Measurements from ENCODE around the gene MAK. TPM values are rescaled to one million over a fixed set of nuclear protein-coding genes. Genes with fewer than 3 reads are reported as not detected.
"Not testable (repeated sequence)": the region's sequence is repeated elsewhere in the genome, so short reads cannot be mapped to it uniquely, and the experiment has no call there.

The MAK gene
- total and polyA plus RNA-seq, 2 experiments from 2014 or later: 0.05 TPM; not detected in 1

GRCh38 chr6:10722820-10723566 is 115.3 kb downstream of the MAK start, which contains the start of gene TMEM14C:
TSS of gene TMEM14C (plus strand) at chr6:10723070. CDS start at chr6:10724614, 1,544 bp downstream.
- TF ChIP-seq EZH2 (IDR thresholded peaks at IDR 0.05; ENCODE audit: borderline replicate concordance) (no peak), EZH2phosphoT487 (IDR thresholded peaks at IDR 0.05; ENCODE audit: low read depth, severe bottlenecking, unreplicated experiment) (no peak), CTCF (IDR thresholded peaks at IDR 0.05; ENCODE audit: poor library complexity) (no peak)
- H3K36me3 ChIP-seq (replicated peaks; ENCODE audit: insufficient read depth, low read depth): no peaks in the 10 kb centered on the region
- DNase-seq (ENCODE audit: low spot score): peak; percentile 99
- peaks cover 21% of the 10 kb centered on the region for H3K4me1 ChIP-seq (ENCODE audit: insufficient read depth)
- peaks cover 33% of the 10 kb centered on the region for H3K79me2 ChIP-seq
- WGBS (ENCODE audit: low lambda C conversion rate, missing lambda C conversion rate): under 1% methylated on average over 53 of the region's 55 CpGs
- H3K27ac ChIP-seq: peak within 1 kb of the TSS; percentile 94
- H3K27me3 ChIP-seq: no peaks in the 10 kb centered on the region
- peak within 1 kb of the TSS; percentile 75 for H3K4me2 ChIP-seq
- H3K9me3 ChIP-seq (ENCODE audit: low read depth): no peaks in the 10 kb centered on the region
- H4K20me1 ChIP-seq (ENCODE audit: insufficient read depth, poor library complexity, severe bottlenecking): no peaks in the 10 kb centered on the region
- H2AFZ ChIP-seq: peak within 1 kb of the TSS; percentile 87
- H3K9me2 ChIP-seq (replicated peaks; ENCODE audit: insufficient read depth): no peaks in the 10 kb centered on the region
- H3K4me3 ChIP-seq: peak within 1 kb of the TSS; percentile 66

GRCh38 chr6:10722570-10722819 is 115.8 kb downstream of the MAK start:
- H3K9me3 ChIP-seq (ENCODE audit: low read depth): no peaks in the 10 kb centered on the region
- H4K20me1 ChIP-seq (ENCODE audit: insufficient read depth, poor library complexity, severe bottlenecking): no peaks in the 10 kb centered on the region
- DNase-seq (ENCODE audit: low spot score): no peak
- no peaks in the 10 kb centered on the region for H3K27me3 ChIP-seq
- 7% methylated on average over 6 of the region's 6 CpGs for WGBS (ENCODE audit: low lambda C conversion rate, missing lambda C conversion rate)
- peak overlapping the region; percentile 7 for H3K4me3 ChIP-seq
- H2AFZ ChIP-seq: peak overlapping the region; percentile 68
- H3K79me2 ChIP-seq: peaks cover 33% of the 10 kb centered on the region
- H3K4me1 ChIP-seq (ENCODE audit: insufficient read depth): peaks cover 21% of the 10 kb centered on the region
- H3K36me3 ChIP-seq (replicated peaks; ENCODE audit: insufficient read depth, low read depth): no peaks in the 10 kb centered on the region
- TF ChIP-seq EZH2 (IDR thresholded peaks at IDR 0.05; ENCODE audit: borderline replicate concordance) (no peak), CTCF (IDR thresholded peaks at IDR 0.05; ENCODE audit: poor library complexity) (no peak), EZH2phosphoT487 (IDR thresholded peaks at IDR 0.05; ENCODE audit: low read depth, severe bottlenecking, unreplicated experiment) (no peak)
- no peaks in the 10 kb centered on the region for H3K9me2 ChIP-seq (replicated peaks; ENCODE audit: insufficient read depth)
- H3K4me2 ChIP-seq: peak overlapping the region; percentile 73
- peak overlapping the region; percentile 89 for H3K27ac ChIP-seq

GRCh38 chr6:10721850-10722569 is 116.3 kb downstream of the MAK start:
- DNase-seq (ENCODE audit: low spot score): no peak
- TF ChIP-seq EZH2 (IDR thresholded peaks at IDR 0.05; ENCODE audit: borderline replicate concordance) (no peak), EZH2phosphoT487 (IDR thresholded peaks at IDR 0.05; ENCODE audit: low read depth, severe bottlenecking, unreplicated experiment) (no peak), CTCF (IDR thresholded peaks at IDR 0.05; ENCODE audit: poor library complexity) (no peak)
- WGBS (ENCODE audit: low lambda C conversion rate, missing lambda C conversion rate): 68% methylated on average over 11 of the region's 11 CpGs

GRCh38 chr6:10720960-10721849 is 117.1 kb downstream of the MAK start:
- Histone ChIP-seq H3K4me2 (peak overlapping the region; percentile 73), H2AFZ (peak overlapping the region; percentile 68)

More at GRCh38 chr6:10721850-10722569, 116.3 kb downstream of the MAK start:
- peak overlapping the region; percentile 7 for H3K4me3 ChIP-seq
- peak overlapping the region; percentile 73 for H3K4me2 ChIP-seq
- H4K20me1 ChIP-seq (ENCODE audit: insufficient read depth, poor library complexity, severe bottlenecking): no peaks in the 10 kb centered on the region
- no peaks in the 10 kb centered on the region for H3K9me3 ChIP-seq (ENCODE audit: low read depth)
- H3K79me2 ChIP-seq: peaks cover 33% of the 10 kb centered on the region
- H3K36me3 ChIP-seq (replicated peaks; ENCODE audit: insufficient read depth, low read depth): no peaks in the 10 kb centered on the region
- H2AFZ ChIP-seq: peak overlapping the region; percentile 68
- H3K4me1 ChIP-seq (ENCODE audit: insufficient read depth): peaks cover 21% of the 10 kb centered on the region
- H3K27ac ChIP-seq: peak overlapping the region; percentile 89
- no peaks in the 10 kb centered on the region for H3K9me2 ChIP-seq (replicated peaks; ENCODE audit: insufficient read depth)
- H3K27me3 ChIP-seq: no peaks in the 10 kb centered on the region

More at GRCh38 chr6:10720960-10721849, 117.1 kb downstream of the MAK start:
- H4K20me1 ChIP-seq (ENCODE audit: insufficient read depth, poor library complexity, severe bottlenecking); H3K9me2 ChIP-seq (replicated peaks; ENCODE audit: insufficient read depth); DNase-seq (ENCODE audit: low spot score); H3K9me3 ChIP-seq (ENCODE audit: low read depth); H3K36me3 ChIP-seq (replicated peaks; ENCODE audit: insufficient read depth, low read depth); H3K4me3 ChIP-seq; H3K27me3 ChIP-seq: not testable (repeated sequence)
- 90% methylated on average over 17 of the region's 17 CpGs for WGBS (ENCODE audit: low lambda C conversion rate, missing lambda C conversion rate)
- peaks cover 21% of the 10 kb centered on the region for H3K4me1 ChIP-seq (ENCODE audit: insufficient read depth)
- H3K79me2 ChIP-seq: peaks cover 29% of the 10 kb centered on the region
- peak overlapping the region; percentile 89 for H3K27ac ChIP-seq
